Measurements from ENCODE around the gene MALRD1.

DNA sequence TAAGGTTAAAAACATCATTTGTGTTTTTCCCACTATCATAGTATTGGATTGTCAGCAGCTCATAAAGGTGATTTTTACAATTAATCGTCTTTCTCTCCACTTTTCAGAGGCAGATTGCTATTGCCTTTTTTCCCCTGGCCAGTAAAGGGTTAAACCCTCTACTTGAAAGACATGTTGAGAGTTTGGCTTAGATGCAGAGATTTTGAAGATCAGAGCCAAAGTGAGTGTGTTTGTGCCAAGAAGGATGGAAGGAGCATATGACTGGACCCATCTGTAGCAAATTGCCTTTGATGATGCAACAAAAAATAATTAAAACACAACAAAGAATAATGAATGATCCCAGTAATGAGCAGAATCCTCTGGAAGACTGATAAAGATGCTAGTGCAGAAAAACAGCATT is 373.1 kb downstream of the MALRD1 start:
- TF ChIP-seq, protein P1, sequence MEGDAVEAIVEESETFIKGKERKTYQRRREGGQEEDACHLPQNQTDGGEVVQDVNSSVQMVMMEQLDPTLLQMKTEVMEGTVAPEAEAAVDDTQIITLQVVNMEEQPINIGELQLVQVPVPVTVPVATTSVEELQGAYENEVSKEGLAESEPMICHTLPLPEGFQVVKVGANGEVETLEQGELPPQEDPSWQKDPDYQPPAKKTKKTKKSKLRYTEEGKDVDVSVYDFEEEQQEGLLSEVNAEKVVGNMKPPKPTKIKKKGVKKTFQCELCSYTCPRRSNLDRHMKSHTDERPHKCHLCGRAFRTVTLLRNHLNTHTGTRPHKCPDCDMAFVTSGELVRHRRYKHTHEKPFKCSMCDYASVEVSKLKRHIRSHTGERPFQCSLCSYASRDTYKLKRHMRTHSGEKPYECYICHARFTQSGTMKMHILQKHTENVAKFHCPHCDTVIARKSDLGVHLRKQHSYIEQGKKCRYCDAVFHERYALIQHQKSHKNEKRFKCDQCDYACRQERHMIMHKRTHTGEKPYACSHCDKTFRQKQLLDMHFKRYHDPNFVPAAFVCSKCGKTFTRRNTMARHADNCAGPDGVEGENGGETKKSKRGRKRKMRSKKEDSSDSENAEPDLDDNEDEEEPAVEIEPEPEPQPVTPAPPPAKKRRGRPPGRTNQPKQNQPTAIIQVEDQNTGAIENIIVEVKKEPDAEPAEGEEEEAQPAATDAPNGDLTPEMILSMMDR (IDR thresholded peaks at IDR 0.05; ENCODE audit: low read length): no peak
- TF ChIP-seq EZH2 (IDR thresholded peaks at IDR 0.05; ENCODE audit: borderline replicate concordance, low read length): no peak

All from OCI-LY1 (cell line).